Caco-2 (cell line): ENCODE data around the gene ANGPTL2. TPM values are rescaled to one million over a fixed set of nuclear protein-coding genes. Genes with fewer than 3 reads are reported as not detected.

Experiments used
- BruUV-seq: library from RNA; stranded (reverse); fragments of 400-500 nt; replicated peaks from 2 replicates; lab custom pipeline; 2021; lab: Mats Ljungman, UMichigan
- CTCF ChIA-PET: fragments of 300-600 bp; sonication (Branson Sonifier 250); formaldehyde crosslinking; loops from one replicate; lab custom pipeline; 2022; ENCODE audit warnings: antibody characterized with exemption; lab: Charles Lee
- POLR2A ChIA-PET: fragments of 300-600 bp; sonication (Branson Sonifier 250); formaldehyde crosslinking; loops from one replicate; lab custom pipeline; 2022; ENCODE audit warnings: antibody characterized with exemption; lab: Charles Lee
- DNase-seq, 2 experiments: peaks; one replicate each; pipeline versions ENCODE4 v3.0.0 to v3.0.0-alpha.2; 2020 to 2022
- H3K27me3 ChIP-seq: replicated peaks from 2 replicates; pipeline ENCODE4 v1.6.0; 2011; ENCODE audit warnings: low read length; ENCODE audit not compliant: control insufficient read depth, insufficient read depth
- H3K36me3 ChIP-seq: 2 replicates; pipeline ENCODE4 v1.5.1; 2011; ENCODE audit warnings: low read length; ENCODE audit not compliant: control insufficient read depth, insufficient read depth
- H3K4me1 ChIP-seq: fragments of 250-450 bp; sonication (Bioruptor Pico); 2 replicates; pipeline ENCODE4 v1.5.1; 2020; ENCODE audit warnings: mild to moderate bottlenecking
- H3K4me3 ChIP-seq: 2 replicates; pipeline ENCODE4 v1.5.1; 2011; ENCODE audit warnings: low read depth, mild to moderate bottlenecking, control low read depth, low read length
- H3K9me3 ChIP-seq: fragments of 250-450 bp; sonication (Bioruptor Pico); 2 replicates; pipeline ENCODE4 v1.5.1; 2020; ENCODE audit warnings: mild to moderate bottlenecking, moderate library complexity
- H3K27ac Mint-ChIP-seq: one replicate; pipeline ENCODE4 v1.8.0; 2022; ENCODE audit warnings: mixed read lengths; ENCODE audit not compliant: unreplicated experiment
- H3K27me3 Mint-ChIP-seq: one replicate; pipeline ENCODE4 v1.8.0; 2022; ENCODE audit warnings: mixed read lengths; ENCODE audit not compliant: insufficient read depth, unreplicated experiment
- H3K36me3 Mint-ChIP-seq: one replicate; pipeline ENCODE4 v1.8.0; 2022; ENCODE audit warnings: mild to moderate bottlenecking, mixed read lengths; ENCODE audit not compliant: insufficient read depth, unreplicated experiment
- H3K4me1 Mint-ChIP-seq: one replicate; pipeline ENCODE4 v1.8.0; 2022; ENCODE audit warnings: low read depth, mixed read lengths; ENCODE audit not compliant: unreplicated experiment
- H3K4me3 Mint-ChIP-seq: one replicate; pipeline ENCODE4 v1.8.0; 2022; ENCODE audit warnings: mild to moderate bottlenecking, moderate library complexity, mixed read lengths; ENCODE audit not compliant: unreplicated experiment
- H3K9me3 Mint-ChIP-seq: one replicate; pipeline ENCODE4 v1.8.0; 2022; ENCODE audit warnings: mixed read lengths; ENCODE audit not compliant: unreplicated experiment
- intact Hi-C: fragments of 100-400 bp; cut with micrococcal nuclease; formaldehyde crosslinking; loops from one replicate; pipeline ENCODE4 v1.10.0; 2022; ENCODE audit not compliant: unreplicated experiment
- total RNA-seq: library from RNA; stranded (reverse); gene quantifications from 2 replicates; pipeline ENCODE4 v1.2.3, GENCODE V29; 2022
- TF ChIP-seq, protein P1 (sequence below), 2 experiments: fragments of 200-600 bp in 1 of 2; IDR thresholded peaks; 1 replicate in 1 of 2; 2 replicates in 1 of 2; pipeline versions ENCODE4 v1.5.1 to v1.8.0; 2011 to 2022; ENCODE audit warnings: antibody characterized with exemption in 1 of 2, control low read depth in 1 of 2, inconsistent platforms in 1 of 2, low read depth in 1 of 2, low read length in 1 of 2, mild to moderate bottlenecking in 1 of 2, moderate library complexity in 1 of 2; ENCODE audit not compliant: insufficient read depth in 1 of 2, severe bottlenecking in 1 of 2, unreplicated experiment in 1 of 2

Gene ANGPTL2
- total RNA-seq, 1 experiment from 2014 or later: not detected

DNA sequence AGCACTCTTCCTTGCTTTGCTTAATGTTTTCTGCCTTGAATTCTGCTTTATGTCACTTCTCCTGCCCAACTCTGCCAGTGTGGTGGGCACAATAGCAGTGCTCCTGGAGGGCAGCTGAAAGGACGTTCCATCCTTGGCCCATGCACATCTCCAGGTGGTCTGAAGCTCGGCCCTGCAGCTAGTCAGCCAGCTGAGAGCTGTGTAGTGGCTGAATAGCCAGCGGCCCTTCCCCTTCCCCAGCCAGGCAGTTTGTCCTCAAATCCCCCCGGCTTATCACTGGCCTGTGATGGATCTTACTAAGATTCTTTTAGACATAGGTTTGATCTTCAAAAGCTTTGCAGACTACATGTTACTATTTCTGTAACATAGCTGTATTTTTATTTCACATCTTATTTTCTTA, 42.7 kb upstream of the ANGPTL2 start:
- intact Hi-C loops: no loop called here
- CTCF ChIA-PET: no interaction called here
- H3K9me3 ChIP-seq: no peaks in the 10 kb centered on the region
- no peak overlapping the region for H3K4me3 ChIP-seq
- H3K4me1 Mint-ChIP-seq: peaks cover 7% of the 10 kb centered on the region
- DNase-seq: no peak
- H3K4me1 ChIP-seq: no peaks in the 10 kb centered on the region
- TF ChIP-seq, protein P1, sequence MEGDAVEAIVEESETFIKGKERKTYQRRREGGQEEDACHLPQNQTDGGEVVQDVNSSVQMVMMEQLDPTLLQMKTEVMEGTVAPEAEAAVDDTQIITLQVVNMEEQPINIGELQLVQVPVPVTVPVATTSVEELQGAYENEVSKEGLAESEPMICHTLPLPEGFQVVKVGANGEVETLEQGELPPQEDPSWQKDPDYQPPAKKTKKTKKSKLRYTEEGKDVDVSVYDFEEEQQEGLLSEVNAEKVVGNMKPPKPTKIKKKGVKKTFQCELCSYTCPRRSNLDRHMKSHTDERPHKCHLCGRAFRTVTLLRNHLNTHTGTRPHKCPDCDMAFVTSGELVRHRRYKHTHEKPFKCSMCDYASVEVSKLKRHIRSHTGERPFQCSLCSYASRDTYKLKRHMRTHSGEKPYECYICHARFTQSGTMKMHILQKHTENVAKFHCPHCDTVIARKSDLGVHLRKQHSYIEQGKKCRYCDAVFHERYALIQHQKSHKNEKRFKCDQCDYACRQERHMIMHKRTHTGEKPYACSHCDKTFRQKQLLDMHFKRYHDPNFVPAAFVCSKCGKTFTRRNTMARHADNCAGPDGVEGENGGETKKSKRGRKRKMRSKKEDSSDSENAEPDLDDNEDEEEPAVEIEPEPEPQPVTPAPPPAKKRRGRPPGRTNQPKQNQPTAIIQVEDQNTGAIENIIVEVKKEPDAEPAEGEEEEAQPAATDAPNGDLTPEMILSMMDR (IDR thresholded peaks at IDR 0.05; ENCODE audit: insufficient read depth in 1 of 2, low read depth in 1 of 2, low read length in 1 of 2, severe bottlenecking in 1 of 2, unreplicated experiment in 1 of 2): no peak
- peaks cover 1% of the 10 kb centered on the region; the same call in 1 of the 2 replicates for H3K36me3 ChIP-seq
- H3K27ac Mint-ChIP-seq: no peak overlapping the region
- H3K9me3 Mint-ChIP-seq: no peaks in the 10 kb centered on the region
- no peaks in the 10 kb centered on the region for H3K27me3 ChIP-seq
- no peaks in the 10 kb centered on the region for H3K27me3 Mint-ChIP-seq
- POLR2A ChIA-PET: no interaction called here
- H3K4me3 Mint-ChIP-seq: no peak overlapping the region
- no TSS peak for BruUV-seq
- H3K36me3 Mint-ChIP-seq: peaks cover 6% of the 10 kb centered on the region

GRCh38 chr9:127163409-127163808, 41.0 kb upstream of the ANGPTL2 start:
- no peaks in the 10 kb centered on the region for H3K9me3 Mint-ChIP-seq
- H3K27ac Mint-ChIP-seq: no peak overlapping the region
- H3K4me1 ChIP-seq: peaks cover 12% of the 10 kb centered on the region
- ChIA-PET CTCF (no interaction called here), POLR2A (no interaction called here)
- peaks cover 6% of the 10 kb centered on the region for H3K36me3 Mint-ChIP-seq
- no peaks in the 10 kb centered on the region for H3K27me3 Mint-ChIP-seq
- peaks cover 16% of the 10 kb centered on the region for H3K4me1 Mint-ChIP-seq
- no peaks in the 10 kb centered on the region for H3K27me3 ChIP-seq
- no peak overlapping the region for H3K4me3 Mint-ChIP-seq
- no peak for DNase-seq
- intact Hi-C loops: no loop called here
- TF ChIP-seq, protein P1 (IDR thresholded peaks at IDR 0.05; ENCODE audit: insufficient read depth in 1 of 2, low read depth in 1 of 2, low read length in 1 of 2, severe bottlenecking in 1 of 2, unreplicated experiment in 1 of 2): no peak
- no peaks in the 10 kb centered on the region for H3K9me3 ChIP-seq
- H3K4me3 ChIP-seq: no peak overlapping the region
- peaks cover 1% of the 10 kb centered on the region; the same call in 1 of the 2 replicates for H3K36me3 ChIP-seq
- BruUV-seq: no TSS peak

DNA sequence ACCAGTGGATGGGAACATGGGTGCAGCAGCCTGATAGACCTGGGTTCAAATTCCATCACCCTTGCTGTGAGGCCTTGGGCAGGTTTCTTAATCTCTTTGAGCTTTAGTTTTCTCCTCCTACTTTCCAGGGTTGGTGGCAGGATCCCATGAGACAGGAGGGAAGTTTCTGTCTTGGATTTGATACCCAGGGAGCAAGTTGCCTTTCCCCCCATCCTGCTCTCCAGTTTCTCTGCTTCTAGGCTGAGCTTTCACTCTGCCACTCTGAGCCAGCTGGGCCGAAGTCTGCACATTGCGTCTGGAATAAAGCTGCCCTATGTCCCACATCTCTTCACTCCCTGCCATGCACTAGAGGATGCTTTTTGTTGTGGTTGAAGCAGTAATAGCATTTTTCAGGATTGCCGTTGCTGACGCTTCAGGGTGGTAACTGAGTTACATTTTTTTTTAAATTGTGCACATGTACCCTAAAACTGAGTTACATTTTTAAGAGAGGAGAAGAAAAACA, 40.5 kb upstream of the ANGPTL2 start:
- no peak for DNase-seq
- Mint-ChIP-seq H3K27ac (no peak overlapping the region), H3K4me3 (no peak overlapping the region), H3K36me3 (peaks cover 5% of the 10 kb centered on the region), H3K4me1 (peaks cover 16% of the 10 kb centered on the region), H3K27me3 (no peaks in the 10 kb centered on the region), H3K9me3 (no peaks in the 10 kb centered on the region)
- TF ChIP-seq, protein P1 (IDR thresholded peaks at IDR 0.05; ENCODE audit: insufficient read depth in 1 of 2, low read depth in 1 of 2, low read length in 1 of 2, severe bottlenecking in 1 of 2, unreplicated experiment in 1 of 2): no peak
- ChIA-PET CTCF (no interaction called here), POLR2A (no interaction called here)
- no peak overlapping the region for H3K4me3 ChIP-seq
- intact Hi-C loops: no loop called here
- H3K27me3 ChIP-seq: no peaks in the 10 kb centered on the region
- H3K9me3 ChIP-seq: no peaks in the 10 kb centered on the region
- peaks cover 1% of the 10 kb centered on the region; the same call in 1 of the 2 replicates for H3K36me3 ChIP-seq
- BruUV-seq: no TSS peak
- H3K4me1 ChIP-seq: peaks cover 12% of the 10 kb centered on the region
